ENCODE measurements around the gene ATG4B.
"Not testable (repeated sequence)": the region's sequence is repeated elsewhere in the genome, so short reads cannot be mapped to it uniquely, and the experiment has no call there.

ATG4B gene

DNA sequence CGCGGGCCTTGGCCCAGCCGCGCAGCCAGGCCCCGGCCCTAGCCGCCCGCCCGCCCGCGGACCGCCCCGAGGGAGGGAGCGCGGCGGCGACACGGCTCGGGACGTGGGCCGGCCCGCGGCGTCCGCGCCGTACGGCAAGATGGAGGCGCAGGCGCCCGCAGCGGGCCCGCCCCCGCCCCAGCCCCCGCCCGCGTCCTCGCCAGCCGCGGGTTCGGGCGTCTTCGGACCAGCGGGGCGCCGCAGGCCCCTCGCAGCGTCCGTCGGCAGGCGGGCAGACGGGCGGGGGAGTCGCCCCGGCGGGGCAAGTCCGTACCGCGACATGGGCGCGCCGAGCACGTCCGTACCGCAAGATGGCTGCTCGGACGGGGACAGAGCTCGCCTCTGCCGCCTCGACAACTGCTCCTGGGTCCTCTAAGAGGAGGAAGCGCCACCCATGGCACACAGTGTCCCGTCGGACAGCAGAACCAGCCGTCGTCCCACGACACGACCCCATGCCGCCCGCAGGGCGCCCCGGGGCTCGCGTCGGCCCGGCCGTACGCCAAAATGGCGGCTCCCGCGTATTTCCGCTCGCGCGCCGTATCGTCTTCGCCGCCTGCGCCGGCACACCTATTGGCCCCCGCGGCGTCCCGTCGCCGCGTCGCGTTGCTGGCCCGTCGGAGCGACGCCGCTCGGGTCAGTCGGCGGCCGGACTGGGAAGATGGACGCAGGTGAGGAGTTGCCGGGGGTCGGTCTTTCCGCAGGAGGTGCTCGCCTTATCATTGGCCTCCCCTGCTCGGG, at the start of gene ATG4B, which contains the start of gene THAP4:
TSS of gene ATG4B (plus strand) at position 676 of the 777 bp plus-strand sequence. CDS start at position 698, 22 bp downstream.
TSS of gene THAP4 (minus strand) at position 141 of the 777 bp plus-strand sequence. CDS start 141 bp downstream, outside the sequence.
- DNase-seq = peak; percentile 90

GRCh38 chr2:241589863-241590262, 47.6 kb upstream of the ATG4B start:
- not testable (repeated sequence) for DNase-seq

DNA sequence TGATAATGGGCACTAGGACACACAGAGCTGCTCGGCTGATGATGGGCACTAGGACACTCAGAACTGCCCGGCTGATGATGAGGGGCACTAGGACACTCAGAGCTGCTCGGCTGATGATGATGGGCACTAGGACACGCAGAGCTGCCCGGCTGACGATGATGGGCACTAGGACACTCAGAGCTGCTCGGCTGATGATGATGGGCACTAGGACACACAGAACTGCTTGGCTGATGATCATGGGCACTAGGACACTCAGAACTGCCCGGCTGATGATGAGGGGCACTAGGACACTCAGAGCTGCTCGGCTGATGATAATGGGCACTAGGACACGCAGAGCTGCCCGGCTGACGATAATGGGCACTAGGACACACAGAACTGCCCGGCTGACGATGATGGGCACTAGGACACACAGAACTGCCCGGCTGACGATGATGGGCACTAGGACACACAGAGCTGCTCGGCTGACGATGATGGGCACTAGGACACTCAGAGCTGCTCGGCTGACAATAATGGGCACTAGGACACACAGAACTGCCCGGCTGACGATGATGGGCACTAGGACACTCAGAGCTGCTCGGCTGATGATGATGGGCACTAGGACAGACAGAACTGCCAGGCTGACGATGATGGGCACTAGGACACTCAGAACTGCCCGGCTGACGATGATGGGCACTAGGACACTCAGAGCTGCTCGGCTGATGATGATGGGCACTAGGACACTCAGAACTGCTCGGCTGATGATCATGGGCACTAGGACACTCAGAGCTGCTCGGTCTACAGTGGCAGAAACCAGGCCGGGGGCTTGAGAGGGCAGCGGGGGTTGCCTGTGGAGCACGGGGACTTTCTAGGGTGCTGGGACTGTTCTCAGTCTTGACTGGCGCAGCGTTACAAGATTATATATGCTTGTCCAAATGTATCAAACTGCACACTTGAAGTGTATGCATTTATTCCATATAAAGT, 46.7 kb upstream of the ATG4B start:
- not testable (repeated sequence) for DNase-seq

DNA sequence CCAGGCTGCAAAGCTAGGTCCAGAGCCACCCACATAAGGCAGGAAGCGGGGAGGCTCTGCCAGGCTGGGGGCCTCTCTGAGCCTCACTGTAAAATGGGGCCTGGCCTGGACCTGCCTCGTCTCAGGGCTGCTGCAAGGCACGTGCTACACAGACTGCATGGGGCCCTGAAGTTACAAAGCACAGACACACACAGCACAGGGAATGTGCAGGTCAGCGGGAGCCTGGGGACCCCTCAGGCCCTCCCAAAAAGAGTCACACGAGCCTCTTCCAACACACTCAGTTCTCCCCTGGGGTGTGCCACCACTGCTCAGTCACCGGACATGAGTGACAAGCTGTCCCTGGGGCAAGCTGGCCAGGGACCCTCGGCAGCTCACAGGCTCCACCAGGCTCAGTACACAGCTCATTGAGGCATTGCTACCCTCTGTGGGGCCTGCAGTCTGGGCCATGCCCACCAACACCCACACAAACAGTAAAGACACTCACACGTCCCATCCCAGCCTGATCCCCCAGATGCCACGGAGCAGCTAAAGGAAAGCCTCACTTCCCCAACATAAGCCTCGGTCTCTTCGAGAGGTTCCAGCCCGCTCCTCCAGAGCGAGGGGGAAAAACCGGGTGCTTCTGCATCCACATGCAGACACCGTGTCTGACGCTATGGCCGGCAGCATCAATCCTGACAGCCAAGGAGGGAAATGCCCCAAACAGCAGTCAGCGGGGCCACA, 45.2 kb upstream of the ATG4B start:
- DNase-seq = no peak

GRCh38 chr2:241593271-241593670, 44.2 kb upstream of the ATG4B start:
- DNase-seq = no peak

DNA sequence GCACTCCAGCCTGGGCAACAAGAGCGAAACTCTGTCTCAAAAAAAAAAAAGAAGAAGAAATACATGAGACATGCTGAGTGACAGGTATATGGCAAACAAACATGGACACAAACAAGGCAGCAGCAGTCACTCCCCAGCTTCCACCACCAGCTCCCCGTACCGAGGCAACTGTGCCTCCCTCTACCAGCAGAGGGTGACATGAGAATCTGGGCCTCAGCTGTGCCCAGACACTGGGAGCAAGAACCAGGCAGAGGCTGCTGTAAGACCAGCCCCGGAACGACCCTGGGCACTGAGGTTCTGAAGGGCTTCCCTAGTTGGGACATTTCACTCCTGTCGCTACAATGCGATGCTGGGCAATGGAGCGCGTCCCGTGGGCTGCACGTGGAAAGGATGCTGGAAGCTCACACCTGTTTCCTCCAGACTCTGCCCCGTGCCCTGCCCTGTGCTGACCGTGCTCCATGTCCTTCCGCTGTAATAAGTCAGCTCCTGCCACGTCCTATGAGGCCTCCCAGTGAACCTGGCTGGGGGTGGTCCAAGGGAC, 41.8 kb upstream of the ATG4B start:
- peak; percentile 31 for DNase-seq

GRCh38 chr2:241597561-241597960, 39.9 kb upstream of the ATG4B start:
- no peak for DNase-seq

- no peak for DNase-seq
Measured at GRCh38 chr2:241598061-241598460, 39.4 kb upstream of the ATG4B start.

GRCh38 chr2:241598487-241598886, 39.0 kb upstream of the ATG4B start:
- DNase-seq = peak; percentile 62

DNA sequence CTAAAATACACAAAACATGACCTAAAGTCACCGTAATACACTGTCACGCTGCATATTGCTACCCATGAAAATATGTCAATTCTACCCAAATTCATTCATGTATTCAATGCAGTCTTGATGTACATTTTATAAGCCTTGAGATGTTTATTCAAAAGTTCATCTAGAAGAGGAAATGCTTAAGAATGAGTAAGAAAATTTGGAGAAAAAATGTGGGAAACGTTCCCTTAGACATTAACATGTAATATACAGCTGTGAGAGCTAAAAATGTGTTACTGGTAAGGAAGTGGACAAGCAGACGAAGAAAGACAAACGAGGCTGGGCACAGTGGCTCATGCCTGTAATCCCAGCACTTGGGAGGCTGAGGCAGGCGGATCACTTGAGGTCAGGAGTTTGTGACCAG, 37.9 kb upstream of the ATG4B start:
- DNase-seq = no peak

- no peak for DNase-seq
Measured at GRCh38 chr2:241601841-241602240, 35.7 kb upstream of the ATG4B start.

DNA sequence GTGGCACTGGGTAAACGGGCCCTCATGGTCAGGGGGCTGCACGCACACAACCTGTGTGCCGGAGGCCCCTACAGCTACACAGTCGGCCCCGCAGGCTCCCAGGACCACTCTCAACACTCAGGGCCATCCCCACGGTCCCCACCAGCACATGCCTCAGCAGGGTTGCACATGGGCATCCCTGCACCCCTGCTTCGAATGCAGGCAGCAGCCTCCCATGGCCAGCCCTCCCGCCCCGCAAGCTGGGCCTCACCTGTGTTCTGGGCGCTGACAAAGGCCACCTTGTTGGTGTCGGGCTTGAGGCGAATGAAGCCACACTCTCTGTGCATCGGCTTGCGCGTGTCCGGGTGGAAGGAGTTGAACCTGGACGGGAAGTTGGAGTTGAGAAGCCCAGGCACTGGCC, 34.8 kb upstream of the ATG4B start:
- no peak for DNase-seq

DNA sequence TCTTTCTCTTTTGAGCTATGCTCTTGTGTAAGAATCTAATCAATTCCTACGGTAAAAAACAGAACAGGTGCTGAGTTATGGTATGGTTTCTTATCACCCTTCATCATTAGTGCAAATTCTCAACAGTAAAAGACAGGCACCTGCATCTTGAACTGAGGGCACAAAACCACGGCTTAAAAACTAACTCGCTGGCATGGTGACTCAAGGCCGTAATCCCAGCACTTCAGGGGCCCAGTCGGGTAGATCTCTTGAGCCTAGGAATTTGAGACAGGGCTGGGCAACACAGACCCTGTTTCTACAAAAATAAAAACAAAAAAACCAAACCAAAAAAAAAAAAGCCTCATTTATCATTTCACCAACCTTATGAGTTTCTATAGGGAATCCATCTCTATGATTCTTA, 33.8 kb upstream of the ATG4B start:
- DNase-seq = no peak

DNA sequence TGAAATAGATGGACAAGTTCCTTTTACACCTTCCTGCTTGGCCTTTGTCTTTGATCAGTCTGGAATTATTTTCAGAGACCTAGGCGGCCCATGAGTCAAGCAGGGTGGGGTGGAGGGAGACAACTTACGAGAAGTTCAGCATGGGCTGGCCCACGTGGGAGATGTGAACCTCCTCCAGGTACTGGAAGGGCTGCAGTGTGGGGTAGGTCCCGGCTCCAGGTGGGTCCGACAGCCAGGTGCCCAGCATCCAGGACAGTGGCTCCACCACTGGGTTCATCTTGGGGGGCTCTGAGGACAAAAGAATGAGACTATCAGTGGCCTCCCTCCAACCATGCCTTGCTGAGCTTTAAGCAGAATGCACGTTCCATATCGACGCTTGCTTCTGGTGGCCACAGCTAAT, 31.3 kb upstream of the ATG4B start:
- no peak for DNase-seq

GRCh38 chr2:241607162-241607885, 30.2 kb upstream of the ATG4B start:
- DNase-seq = no peak

GRCh38 chr2:241608881-241609280, 28.6 kb upstream of the ATG4B start:
- DNase-seq = no peak

DNA sequence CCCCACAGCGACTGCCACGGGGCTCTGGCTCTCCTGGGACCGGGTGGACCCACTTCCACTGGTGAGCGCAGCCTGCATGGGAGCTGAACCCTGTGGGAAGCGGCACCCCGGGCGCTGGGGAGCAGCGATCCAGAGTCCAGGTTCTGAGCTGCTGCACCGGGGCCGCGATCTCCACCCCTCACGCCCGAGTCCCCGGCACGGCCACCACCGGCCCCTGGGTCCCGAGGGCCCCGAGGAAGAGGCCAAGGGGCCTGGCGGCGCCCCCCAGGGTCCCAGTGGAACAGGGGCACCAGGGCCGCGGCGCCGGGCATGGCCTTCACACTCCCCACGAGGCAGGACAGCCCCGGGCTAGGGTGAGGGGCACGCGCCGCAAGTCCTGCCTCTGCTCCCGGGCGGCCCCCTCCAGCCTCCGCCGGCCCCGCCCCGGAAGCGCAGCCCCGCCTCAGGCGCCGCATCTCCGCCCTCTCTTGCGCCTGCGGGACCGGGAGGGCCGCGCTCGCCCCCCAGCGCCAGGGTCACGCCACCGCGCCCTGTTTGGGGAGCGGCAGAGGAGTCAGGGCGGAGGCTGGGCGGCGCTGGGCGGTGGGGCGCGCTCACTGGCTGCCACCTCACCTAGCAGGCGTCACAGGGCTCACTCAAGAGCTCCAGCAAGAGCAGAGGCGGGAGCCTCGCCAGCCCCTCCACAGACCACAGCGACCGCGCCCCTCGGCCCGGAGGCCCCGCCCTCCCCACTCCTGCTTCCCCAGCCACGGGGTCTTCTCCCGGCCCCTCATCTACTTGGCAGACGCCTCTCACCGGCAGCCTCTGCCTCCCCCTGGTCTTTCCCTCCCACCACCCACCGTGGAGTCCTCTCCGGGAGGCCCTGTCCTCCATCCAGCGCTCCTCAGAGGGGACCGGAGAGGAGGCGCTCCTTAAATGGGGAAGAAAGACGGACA, 27.4 kb upstream of the ATG4B start:
- DNase-seq = no peak

- no peak for DNase-seq
Measured at GRCh38 chr2:241611062-241611461, 26.4 kb upstream of the ATG4B start.

- no peak for DNase-seq
Measured at GRCh38 chr2:241612156-241613016, 25.1 kb upstream of the ATG4B start.
